Prostate gland (tissue), 2 donors: Measurements from ENCODE around the gene SLC35F3. TPM values are rescaled to one million over a fixed set of nuclear protein-coding genes. Genes with fewer than 3 reads are reported as not detected.

Experiments
- DNase-seq: peaks from one replicate; pipeline ENCODE4 v3.0.0-alpha.2; 2019; ENCODE audit warnings: low spot score
- H3K27ac ChIP-seq, 2 donors: fragments of 200-600 bp; sonication (generic); 2 replicates each; pipeline ENCODE4 v1.5.1; 2017 to 2019
- H3K27me3 ChIP-seq: fragments of 200-600 bp; sonication (generic); replicated peaks from 2 replicates; pipeline ENCODE4 v1.5.1; 2019; ENCODE audit not compliant: insufficient read depth
- H3K36me3 ChIP-seq, 2 donors: fragments of 200-600 bp; sonication (generic); 1 replicate in 1 of 2; 2 replicates in 1 of 2; pipeline versions ENCODE4 v1.5.1 to v1.8.1; 2017 to 2019
- H3K4me1 ChIP-seq: fragments of 200-600 bp; sonication (generic); replicated peaks from 2 replicates; pipeline ENCODE4 v1.5.1; 2019
- H3K4me3 ChIP-seq, 2 donors: fragments of 200-600 bp; sonication (generic); 2 replicates each; pipeline ENCODE4 v1.5.1; 2017 to 2019
- H3K9me3 ChIP-seq: fragments of 200-600 bp; sonication (generic); 2 replicates; pipeline ENCODE4 v1.5.1; 2017
- CTCF ChIP-seq, 4 experiments: fragments of 200-600 bp in 2 of 4; fragments of 450-650 bp in 2 of 4; sonication (generic) in 2 of 4; IDR thresholded peaks; 1 replicate in 3 of 4; 2 replicates in 1 of 4; pipeline ENCODE4 v1.5.1; 2016 to 2019; ENCODE audit warnings: antibody characterized with exemption in 4 of 4, mild to moderate bottlenecking in 2 of 4, moderate library complexity in 2 of 4
- POLR2A ChIP-seq: fragments of 450-650 bp; IDR thresholded peaks from one replicate; pipeline ENCODE4 v1.6.1; 2016; ENCODE audit warnings: antibody characterized with exemption, mild to moderate bottlenecking
- POLR2AphosphoS5 ChIP-seq: sonication (generic); formaldehyde crosslinking; IDR thresholded peaks from one replicate; pipeline ENCODE4 v1.6.1; 2017; ENCODE audit warnings: antibody characterized with exemption
- WGBS: methylation state at CpG from one replicate; pipeline ENCODE4 v1.1.5; 2018; 5-methylcytosine and 5-hydroxymethylcytosine counted together
- intact Hi-C: fragments of 100-400 bp; cut with DNase I; formaldehyde crosslinking; loops from one replicate; pipeline ENCODE4 v1.14.2; 2022
- total RNA-seq, 2 donors: library from RNA; depleted of rRNA; stranded (reverse); fragments of >200 nt; gene quantifications; one replicate each; pipeline ENCODE4 v1.1.0, GENCODE V29; 2016

Gene SLC35F3
- total RNA-seq, 2 donors from 2014 or later = 0.34 to 0.64 TPM

- TF ChIP-seq POLR2A = no peak
- TF ChIP-seq CTCF (IDR thresholded peaks at IDR 0.05) = no peak
- TF ChIP-seq POLR2AphosphoS5 = no peak
- Histone ChIP-seq H3K4me3 (no peak overlapping the region), H3K9me3 (no peaks in the 10 kb centered on the region), H3K27me3 (no peaks in the 10 kb centered on the region), H3K36me3 (no peaks in the 10 kb centered on the region), H3K27ac (no peak overlapping the region), H3K4me1 (no peaks in the 10 kb centered on the region)
- no peak for DNase-seq
- intact Hi-C loops = no loop called here
- WGBS = 89% methylated on average over 7 of the region's 7 CpGs
Observed at GRCh38 chr1:233983811-233984210, 79.3 kb downstream of the SLC35F3 start.

- Histone ChIP-seq H3K27me3 (no peaks in the 10 kb centered on the region), H3K36me3 (no peaks in the 10 kb centered on the region), H3K9me3 (no peaks in the 10 kb centered on the region), H3K27ac (no peak overlapping the region), H3K4me1 (no peaks in the 10 kb centered on the region), H3K4me3 (no peak overlapping the region)
- DNase-seq = no peak
- intact Hi-C loops = no loop called here
- TF ChIP-seq POLR2AphosphoS5 = no peak
- TF ChIP-seq POLR2A = no peak
- no peak for TF ChIP-seq CTCF (IDR thresholded peaks at IDR 0.05)
- 27% methylated on average over 2 of the region's 2 CpGs for WGBS
Observed at GRCh38 chr1:233988963-233989696, 84.7 kb downstream of the SLC35F3 start.

- Histone ChIP-seq H3K9me3 (no peaks in the 10 kb centered on the region), H3K27me3 (no peaks in the 10 kb centered on the region), H3K36me3 (no peaks in the 10 kb centered on the region), H3K4me3 (no peak overlapping the region), H3K27ac (no peak overlapping the region), H3K4me1 (no peaks in the 10 kb centered on the region)
- no peak for DNase-seq
- no peak for TF ChIP-seq CTCF (IDR thresholded peaks at IDR 0.05)
- no peak for TF ChIP-seq POLR2AphosphoS5
- TF ChIP-seq POLR2A = no peak
- intact Hi-C loops = no loop called here
- 98% methylated on average over 2 of the region's 2 CpGs for WGBS
Observed at GRCh38 chr1:233990486-233990885, 86.0 kb downstream of the SLC35F3 start.

DNA sequence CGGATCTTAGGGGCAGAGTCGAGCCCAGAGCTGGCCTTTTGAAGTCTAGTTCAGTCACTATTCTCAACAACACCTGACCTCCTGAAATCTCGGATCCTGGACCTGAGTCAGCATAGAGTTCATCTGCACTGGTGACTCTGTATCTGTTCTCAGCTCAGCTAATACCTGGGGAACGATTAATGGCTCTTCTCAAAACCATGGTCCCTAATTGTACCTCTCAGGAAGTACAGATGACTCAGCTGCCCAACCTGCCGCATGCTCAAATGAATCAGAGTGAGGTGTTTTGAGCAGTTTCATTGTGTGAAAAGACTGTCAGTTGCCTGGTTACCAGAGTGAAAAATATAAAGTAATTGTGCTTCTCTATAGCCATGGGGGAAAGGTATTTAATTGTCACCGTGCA lies 89.2 kb downstream of the SLC35F3 start:
- Histone ChIP-seq H3K4me3 (no peak overlapping the region), H3K9me3 (no peaks in the 10 kb centered on the region), H3K27ac (no peak overlapping the region), H3K27me3 (no peaks in the 10 kb centered on the region), H3K36me3 (no peaks in the 10 kb centered on the region), H3K4me1 (no peaks in the 10 kb centered on the region)
- no peak for TF ChIP-seq CTCF (IDR thresholded peaks at IDR 0.05)
- no peak for TF ChIP-seq POLR2AphosphoS5
- no peak for TF ChIP-seq POLR2A
- intact Hi-C loops = no loop called here
- 46% methylated on average over 6 of the region's 6 CpGs for WGBS
- DNase-seq = no peak

DNA sequence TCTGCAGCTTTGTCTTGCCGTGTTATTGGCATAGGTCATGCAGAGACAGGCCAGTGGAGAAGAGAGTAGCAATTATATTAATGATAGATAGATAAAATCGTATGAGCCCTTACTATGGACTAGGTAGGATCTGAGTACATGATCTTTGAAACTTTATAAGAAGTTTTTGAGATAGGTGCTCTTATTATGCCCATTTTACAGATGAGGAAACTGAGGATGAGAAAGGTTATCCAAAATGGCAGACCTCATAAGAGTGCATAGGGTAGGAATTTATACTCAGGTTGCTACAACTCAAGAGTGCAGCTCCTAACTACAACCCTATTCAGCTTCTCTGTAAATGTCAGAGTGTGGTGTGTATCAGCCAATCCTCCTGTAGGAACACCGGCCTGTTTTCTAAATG lies 89.6 kb downstream of the SLC35F3 start:
- Histone ChIP-seq H3K4me1 (no peaks in the 10 kb centered on the region), H3K9me3 (no peaks in the 10 kb centered on the region), H3K27ac (no peak overlapping the region), H3K36me3 (no peaks in the 10 kb centered on the region), H3K4me3 (no peak overlapping the region), H3K27me3 (no peaks in the 10 kb centered on the region)
- no peak for DNase-seq
- WGBS = 63% methylated on average over 3 of the region's 3 CpGs
- TF ChIP-seq POLR2AphosphoS5 (no peak), POLR2A (no peak), CTCF (IDR thresholded peaks at IDR 0.05) (no peak)
- intact Hi-C loops = no loop called here
